Endothelial cell of umbilical vein (primary cell): ENCODE data around the gene SLC16A7.

Experiments
- EZH2 ChIP-seq: IDR thresholded peaks from 2 replicates; pipeline ENCODE4 v1.6.1; 2012; ENCODE audit warnings: borderline replicate concordance, low read depth, mild to moderate bottlenecking, moderate library complexity, low read length, inconsistent platforms; ENCODE audit not compliant: severe bottlenecking
- FOS ChIP-seq: IDR thresholded peaks from 2 replicates; pipeline ENCODE4 v1.6.1; 2011; ENCODE audit warnings: mild to moderate bottlenecking, low read length, moderate library complexity, borderline replicate concordance; ENCODE audit not compliant: insufficient read depth
- GATA2 ChIP-seq: IDR thresholded peaks from 2 replicates; pipeline ENCODE4 v1.7.0; 2011; ENCODE audit warnings: low read depth, mild to moderate bottlenecking, moderate library complexity, mixed read lengths, low read length; ENCODE audit not compliant: insufficient read length, insufficient read depth
- JUN ChIP-seq: IDR thresholded peaks from 2 replicates; pipeline ENCODE4 v1.6.1; 2011; ENCODE audit warnings: borderline replicate concordance, low read depth; ENCODE audit not compliant: insufficient read length, insufficient read depth
- MYC ChIP-seq: IDR thresholded peaks from one replicate; pipeline ENCODE4 v1.6.1; 2011; ENCODE audit warnings: mild to moderate bottlenecking, low read depth, low read length
- POLR2A ChIP-seq: IDR thresholded peaks from 2 replicates; pipeline ENCODE4 v1.6.1; 2012; ENCODE audit warnings: low read depth, mild to moderate bottlenecking, control low read depth, low read length
- POLR2AphosphoS5 ChIP-seq: IDR thresholded peaks from 2 replicates; pipeline ENCODE4 v1.6.1; 2012; ENCODE audit warnings: low read depth, mild to moderate bottlenecking, control low read depth, low read length, moderate library complexity; ENCODE audit not compliant: insufficient read depth
- TF ChIP-seq, protein P1 (sequence below), 2 donors: IDR thresholded peaks; 1 replicate in 1 of 2; 2 replicates in 1 of 2; pipeline ENCODE4 v1.5.1; 2011; ENCODE audit warnings: low read length in 2 of 2, mild to moderate bottlenecking in 2 of 2, moderate library complexity in 2 of 2, control low read depth in 1 of 2, inconsistent platforms in 1 of 2, low read depth in 1 of 2; ENCODE audit not compliant: insufficient read depth in 1 of 2; ENCODE audit errors: extremely low read depth in 1 of 2
- TF ChIP-seq, protein P2 (sequence below): IDR thresholded peaks from 2 replicates; pipeline ENCODE4 v1.6.1; 2011; ENCODE audit not compliant: insufficient read depth, insufficient read length

DNA sequence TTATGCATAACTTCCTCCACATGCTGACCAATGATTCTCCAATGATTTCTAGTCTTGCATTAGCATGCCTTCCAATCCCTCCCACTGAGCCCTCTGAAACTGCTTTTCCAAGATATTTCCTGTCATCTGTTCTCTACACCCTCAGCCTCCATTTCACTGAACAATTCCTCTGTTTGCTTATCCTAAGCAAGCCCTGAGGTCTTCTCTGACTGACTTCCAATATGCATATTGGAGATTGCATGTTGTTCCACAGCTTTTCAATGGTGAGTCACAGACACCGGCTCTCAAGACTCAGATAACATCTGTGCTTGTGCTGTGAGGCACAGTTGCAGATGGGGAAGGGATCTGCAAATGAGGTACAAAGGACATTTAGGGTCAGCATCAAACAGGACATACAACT, 141.0 kb downstream of the SLC16A7 start:
- TF ChIP-seq, protein P1, sequence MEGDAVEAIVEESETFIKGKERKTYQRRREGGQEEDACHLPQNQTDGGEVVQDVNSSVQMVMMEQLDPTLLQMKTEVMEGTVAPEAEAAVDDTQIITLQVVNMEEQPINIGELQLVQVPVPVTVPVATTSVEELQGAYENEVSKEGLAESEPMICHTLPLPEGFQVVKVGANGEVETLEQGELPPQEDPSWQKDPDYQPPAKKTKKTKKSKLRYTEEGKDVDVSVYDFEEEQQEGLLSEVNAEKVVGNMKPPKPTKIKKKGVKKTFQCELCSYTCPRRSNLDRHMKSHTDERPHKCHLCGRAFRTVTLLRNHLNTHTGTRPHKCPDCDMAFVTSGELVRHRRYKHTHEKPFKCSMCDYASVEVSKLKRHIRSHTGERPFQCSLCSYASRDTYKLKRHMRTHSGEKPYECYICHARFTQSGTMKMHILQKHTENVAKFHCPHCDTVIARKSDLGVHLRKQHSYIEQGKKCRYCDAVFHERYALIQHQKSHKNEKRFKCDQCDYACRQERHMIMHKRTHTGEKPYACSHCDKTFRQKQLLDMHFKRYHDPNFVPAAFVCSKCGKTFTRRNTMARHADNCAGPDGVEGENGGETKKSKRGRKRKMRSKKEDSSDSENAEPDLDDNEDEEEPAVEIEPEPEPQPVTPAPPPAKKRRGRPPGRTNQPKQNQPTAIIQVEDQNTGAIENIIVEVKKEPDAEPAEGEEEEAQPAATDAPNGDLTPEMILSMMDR (IDR thresholded peaks at IDR 0.05; ENCODE audit: extremely low read depth in 1 of 2, insufficient read depth in 1 of 2, low read depth in 1 of 2, low read length in 2 of 2), result no peak
- TF ChIP-seq POLR2A, result no peak
- TF ChIP-seq POLR2AphosphoS5, result no peak
- TF ChIP-seq, protein P2, sequence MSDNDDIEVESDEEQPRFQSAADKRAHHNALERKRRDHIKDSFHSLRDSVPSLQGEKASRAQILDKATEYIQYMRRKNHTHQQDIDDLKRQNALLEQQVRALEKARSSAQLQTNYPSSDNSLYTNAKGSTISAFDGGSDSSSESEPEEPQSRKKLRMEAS, result no peak
- TF ChIP-seq EZH2, result no peak
- TF ChIP-seq MYC, result no peak
- no peak for TF ChIP-seq JUN
- TF ChIP-seq GATA2, result peak; percentile 91
- TF ChIP-seq FOS, result peak; percentile 43
